K562 (cell line): Measurements from ENCODE around the gene ARF1. TPM values are rescaled to one million over a fixed set of nuclear protein-coding genes. Genes with fewer than 3 reads are reported as not detected.

Experiments
- ATAC-seq: fragments of 200-7000 bp; cut with Tn5 transposase; 3 replicates; pipeline ENCODE4 v1.9.1; 2020; ENCODE audit warnings: moderate library complexity
- BruUV-seq: library from RNA; stranded (reverse); fragments of 400-500 nt; replicated peaks from 2 replicates; lab custom pipeline; 2021; lab: Mats Ljungman, UMichigan
- CTCF ChIA-PET: fragments of 300-600 bp; formaldehyde crosslinking; extraction: SDS; loops from one replicate; lab custom pipeline; 2021; ENCODE audit warnings: low intra/inter-chr PET ratio; lab: Yijun Ruan, JAX
- POLR2A ChIA-PET: fragments of 300-600, 350-650 bp; sonication (Branson Sonifier 250); formaldehyde crosslinking; extraction: SDS; loops from one replicate; lab custom pipeline; 2021; ENCODE audit warnings: antibody characterized with exemption, inconsistent platforms; lab: Yijun Ruan, JAX
- DNase-seq, 4 experiments: peaks; one replicate each; pipeline versions ENCODE4 v3.0.0 to v3.0.0-alpha.2; 2011 to 2018; ENCODE audit warnings: low spot score in 3 of 4, mixed read lengths in 3 of 4; ENCODE audit errors: extremely low read depth in 1 of 4
- FAIRE-seq: peaks from 2 replicates; lab custom pipeline; 2011; peaks lifted over from hg19 to GRCh38; lab: Jason Lieb, UNC
- H2AFZ ChIP-seq: 2 replicates; pipeline ENCODE4 v1.6.0; 2011; ENCODE audit warnings: low read depth, low read length, control low read depth, inconsistent platforms
- H3K27ac ChIP-seq: fragments of 200-600 bp; 3 replicates; pipeline ENCODE4 v1.8.0; 2011; ENCODE audit warnings: low read depth, mild to moderate bottlenecking, control low read depth, inconsistent platforms, low read length, moderate library complexity, mixed read lengths; ENCODE audit errors: extremely low read depth
- H3K27me3 ChIP-seq, 2 experiments: fragments of 300-600 bp in 1 of 2; 2 replicates in 1 of 2; 3 replicates in 1 of 2; pipeline versions ENCODE4 v1.6.0 to v1.8.0; 2011; ENCODE audit warnings: inconsistent platforms in 2 of 2, low read length in 2 of 2, mild to moderate bottlenecking in 1 of 2, mixed read lengths in 1 of 2, moderate library complexity in 1 of 2; ENCODE audit not compliant: control insufficient read depth in 2 of 2, insufficient read depth in 2 of 2
- H3K36me3 ChIP-seq: fragments of 300-600 bp; 3 replicates; pipeline ENCODE4 v1.8.0; 2011; ENCODE audit warnings: mild to moderate bottlenecking, low read length, inconsistent platforms; ENCODE audit not compliant: control insufficient read depth, insufficient read depth
- H3K4me1 ChIP-seq, 2 experiments: fragments of 200-600 bp in 1 of 2; replicated peaks in 1 of 2; 2 replicates in 1 of 2; 3 replicates in 1 of 2; pipeline versions ENCODE4 v1.5.1 to v1.8.0; 2011; ENCODE audit warnings: inconsistent platforms in 2 of 2, low read length in 2 of 2, mild to moderate bottlenecking in 1 of 2, mixed read lengths in 1 of 2, moderate library complexity in 1 of 2; ENCODE audit not compliant: control insufficient read depth in 2 of 2, insufficient read depth in 2 of 2
- H3K4me2 ChIP-seq: 2 replicates; pipeline ENCODE4 v1.6.1; 2011; ENCODE audit warnings: low read length, control low read depth, inconsistent platforms, mixed read lengths; ENCODE audit not compliant: insufficient read depth
- H3K4me3 ChIP-seq: fragments of 200-600 bp; sonication (generic), shearing (Covaris generic); 2 replicates; pipeline ENCODE4 v1.5.1; 2016; ENCODE audit warnings: control low read depth, inconsistent platforms
- H3K79me2 ChIP-seq: fragments of 200-600 bp; 3 replicates; pipeline ENCODE4 v1.8.0; 2011; ENCODE audit warnings: low read length, inconsistent platforms; ENCODE audit not compliant: control insufficient read depth, insufficient read depth
- H3K9ac ChIP-seq, 2 experiments: 2 replicates each; pipeline versions ENCODE4 v1.6.0 to v1.6.1; 2011; ENCODE audit warnings: low read depth in 2 of 2, low read length in 2 of 2, control low read depth in 1 of 2, inconsistent platforms in 1 of 2, mild to moderate bottlenecking in 1 of 2, mixed read lengths in 1 of 2; ENCODE audit not compliant: insufficient read depth in 1 of 2
- H3K9me1 ChIP-seq: one replicate; pipeline ENCODE4 v1.6.0; 2011; ENCODE audit warnings: inconsistent platforms, mild to moderate bottlenecking, low read length, moderate library complexity; ENCODE audit not compliant: control insufficient read depth, insufficient read depth
- H3K9me3 ChIP-seq: replicated peaks from 2 replicates; pipeline ENCODE4 v1.5.1; 2011; ENCODE audit warnings: low read depth, low read length, inconsistent platforms; ENCODE audit not compliant: control insufficient read depth, insufficient read depth
- H4K20me1 ChIP-seq: replicated peaks from 2 replicates; pipeline ENCODE4 v1.6.1; 2011; ENCODE audit warnings: low read length, inconsistent platforms, mixed read lengths; ENCODE audit not compliant: control insufficient read depth, insufficient read depth
- BACH1 ChIP-seq: fragments of 200-800 bp; sonication (Bioruptor generic); IDR thresholded peaks from 2 replicates; pipeline ENCODE4 v1.6.1; 2016; ENCODE audit warnings: missing genetic modification characterization, missing compliant biosample characterization
- CBX3 ChIP-seq, 2 experiments: IDR thresholded peaks; 1 replicate in 1 of 2; 2 replicates in 1 of 2; pipeline ENCODE4 v1.6.1; 2012; ENCODE audit warnings: inconsistent platforms in 2 of 2, low read length in 2 of 2, borderline replicate concordance in 1 of 2, control low read depth in 1 of 2
- DNMT1 ChIP-seq: fragments of 450-650 bp; IDR thresholded peaks from 2 replicates; pipeline ENCODE4 v1.6.1; 2016; ENCODE audit warnings: antibody characterized with exemption, mild to moderate bottlenecking
- KHSRP ChIP-seq: fragments of 450-650 bp; IDR thresholded peaks from 2 replicates; pipeline ENCODE4 v1.6.1; 2017
- KLF6 ChIP-seq: fragments of 250-450 bp; sonication (Bioruptor Pico); IDR thresholded peaks from 2 replicates; pipeline ENCODE4 v1.4.0; 2020; ENCODE audit warnings: mild to moderate bottlenecking, moderate library complexity, borderline replicate concordance
- NFE2L1 ChIP-seq: fragments of 450-650 bp; IDR thresholded peaks from 2 replicates; pipeline ENCODE4 v1.6.1; 2016; ENCODE audit warnings: missing genetic modification characterization, low read depth, mild to moderate bottlenecking, missing compliant biosample characterization, moderate library complexity, borderline replicate concordance
- TEAD1 ChIP-seq, 2 experiments: fragments of 450-650 bp in 1 of 2; sonication (generic) in 1 of 2; formaldehyde crosslinking; IDR thresholded peaks; 2 replicates each; pipeline versions ENCODE4 v1.4.0 to v1.8.0; 2020 to 2022; ENCODE audit warnings: mild to moderate bottlenecking in 2 of 2, missing genetic modification reagents in 1 of 2
- ZBTB17 ChIP-seq: fragments of 450-650 bp; formaldehyde crosslinking; IDR thresholded peaks from 2 replicates; pipeline ENCODE4 v1.4.0; 2020; ENCODE audit warnings: mild to moderate bottlenecking
- ZNF239 ChIP-seq: fragments of 250-450 bp; sonication (Bioruptor Pico); IDR thresholded peaks from 2 replicates; pipeline ENCODE4 v1.4.0; 2020; ENCODE audit warnings: mild to moderate bottlenecking
- ZNF644 ChIP-seq: fragments of 200-800 bp; sonication (Bioruptor generic); IDR thresholded peaks from 2 replicates; pipeline ENCODE4 v1.6.1; 2016; ENCODE audit warnings: low read depth, missing genetic modification characterization, missing compliant biosample characterization
- ZNF668 ChIP-seq: fragments of 250-450 bp; sonication (Bioruptor Pico); IDR thresholded peaks from 2 replicates; pipeline ENCODE4 v1.8.0; 2022; ENCODE audit warnings: mild to moderate bottlenecking, inconsistent platforms
- WGBS: fragments of 100-300 bp; shearing (Covaris generic); methylation state at CpG from one replicate; pipeline ENCODE4 v1.1.6; 2016; ENCODE audit warnings: low coverage, mixed read lengths; ENCODE audit not compliant: insufficient coverage; ENCODE audit errors: missing lambda C conversion rate; 5-methylcytosine and 5-hydroxymethylcytosine counted together
- in situ Hi-C: fragments of 300-500 bp; cut with MboI; formaldehyde crosslinking; loops from 4 replicates; pipeline ENCODE4 v1.15.0; 2018; ENCODE audit warnings: inconsistent platforms, mixed read lengths
- intact Hi-C: fragments of 100-400 bp; cut with micrococcal nuclease; formaldehyde crosslinking; loops from 2 replicates; pipeline ENCODE4 v1.14.2; 2022
- polyA plus RNA-seq, 8 experiments: library from polyadenylated mRNA; depleted of rRNA in 4 of 8; stranded (reverse) in 5 of 8; unstranded in 3 of 8; fragments of >200 nt; fragmentation: Nextera tagmentation in 2 of 8; fragmentation: Illumina TruSeq in 1 of 8; extraction: Ambion mirVana in 2 of 8; extraction: Trizol in 1 of 8; gene quantifications; 2 replicates each; pipeline versions ENCODE4 v1.2.1 to v1.2.3, GENCODE V29; 2011 to 2014; ENCODE audit warnings: inconsistent platforms in 1 of 8, missing spikeins in 1 of 8
- total RNA-seq, 7 experiments: library from RNA; depleted of rRNA in 6 of 7; stranded (reverse); fragments of >200 nt in 6 of 7; fragmentation: Illumina TruSeq in 2 of 7; extraction: Trizol in 2 of 7; gene quantifications; 2 replicates each; pipeline versions ENCODE4 v1.2.1 to v1.2.3, GENCODE V29; 2011 to 2021; ENCODE audit warnings: low replicate concordance in 1 of 7
- TF ChIP-seq, protein P1 (sequence below): fragments of 450-650 bp; conservative IDR thresholded peaks from 2 replicates; pipeline ENCODE4 v1.6.1; 2016; ENCODE audit warnings: missing genetic modification characterization, low read depth, mild to moderate bottlenecking, missing compliant biosample characterization, moderate library complexity
- TF ChIP-seq, protein P2 (sequence below): fragments of 450-650 bp; IDR thresholded peaks from 2 replicates; pipeline ENCODE4 v1.6.1; 2016; ENCODE audit warnings: missing biosample characterization, missing genetic modification characterization
- TF ChIP-seq, protein P3 (sequence below), 2 experiments: fragments of 200-800 bp in 1 of 2; sonication (Bioruptor generic) in 1 of 2; sonication (generic) in 1 of 2; formaldehyde crosslinking in 1 of 2; IDR thresholded peaks in 1 of 2; conservative IDR thresholded peaks in 1 of 2; 2 replicates each; pipeline versions ENCODE4 v1.5.0 to v1.6.1; 2016 to 2020; ENCODE audit warnings: missing compliant biosample characterization in 1 of 2, missing genetic modification characterization in 1 of 2, missing genetic modification reagents in 1 of 2
- TF ChIP-seq, protein P4 (sequence below), 3 experiments: fragments of 200-800 bp in 1 of 3; sonication (Bioruptor generic) in 1 of 3; sonication (generic) in 1 of 3; formaldehyde crosslinking in 1 of 3; IDR thresholded peaks; 2 replicates each; pipeline versions ENCODE4 v1.6.1 to v1.8.0; 2016 to 2022; ENCODE audit warnings: mild to moderate bottlenecking in 2 of 3, missing compliant biosample characterization in 2 of 3, missing genetic modification characterization in 2 of 3, missing genetic modification reagents in 1 of 3

Gene ARF1
- total and polyA plus RNA-seq, 9 of the 15 experiments (the other 6 are each of a cell fraction or from before 2014, with no cell fraction given): 69.8 to 593 (median 325) TPM

DNA sequence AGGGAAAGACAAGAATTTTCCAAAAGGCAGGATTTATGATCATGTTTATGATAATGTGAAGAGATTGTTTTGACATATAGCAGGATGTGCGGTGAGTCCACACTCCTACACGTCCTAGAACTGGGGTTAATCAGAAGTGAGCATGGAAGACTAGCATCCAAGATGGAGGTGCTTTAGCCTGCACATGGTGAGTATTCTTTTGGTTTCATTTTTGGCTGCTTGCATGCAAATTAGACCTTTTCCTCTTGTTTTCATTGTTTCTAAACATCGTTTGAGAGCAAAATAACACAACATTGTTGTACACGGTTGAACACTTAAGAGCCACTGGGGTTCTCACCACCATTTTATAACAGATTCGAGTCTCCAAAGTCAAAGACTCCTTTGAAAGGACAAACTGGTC, 42.7 kb downstream of the ARF1 start:
- H3K9me3 ChIP-seq: no peaks in the 10 kb centered on the region
- DNase-seq (no peak), ATAC-seq (no peak), FAIRE-seq (no peak)
- no peak overlapping the region for H3K4me2 ChIP-seq
- in situ Hi-C loops (no loop called here), intact Hi-C loops (no loop called here)
- no peaks in the 10 kb centered on the region for H3K79me2 ChIP-seq
- no peaks in the 10 kb centered on the region for H3K9me1 ChIP-seq
- ChIA-PET CTCF (no interaction called here), POLR2A (interaction anchor here (1.0 to 1.1 kb wide), 2 partner anchors 12 to 14 kb away, joined by 3 read pairs; no protein-coding TSS in a partner anchor)
- H3K27me3 ChIP-seq: no peaks in the 10 kb centered on the region
- H3K4me1 ChIP-seq: peaks cover 0 to 3% of the 10 kb centered on the region in 2 experiments; a peak in 2 of 5 replicates
- no TSS peak for BruUV-seq
- H3K27ac ChIP-seq: no peak overlapping the region
- no peaks in the 10 kb centered on the region for H4K20me1 ChIP-seq
- H2AFZ ChIP-seq: peak overlapping the region; percentile 34
- no peak overlapping the region for H3K9ac ChIP-seq
- H3K36me3 ChIP-seq: no peaks in the 10 kb centered on the region
- no peak overlapping the region for H3K4me3 ChIP-seq
- 18% methylated on average over 5 of the region's 5 CpGs for WGBS
- TF ChIP-seq ZNF644 (tag): peak; percentile 81; the same call in 1 of the 2 replicates
- TF ChIP-seq CBX3 (IDR thresholded peaks at IDR 0.05; ENCODE audit: borderline replicate concordance in 1 of 2, low read length in 2 of 2): no peak
- peak; percentile 68; the same call in 1 of the 2 replicates for TF ChIP-seq KLF6
- 0 out of 2 replicates have a peak, but pooled peaks have one; percentile 67 for TF ChIP-seq ZBTB17 (CRISPR knock-in tag)
- TF ChIP-seq, protein P1, sequence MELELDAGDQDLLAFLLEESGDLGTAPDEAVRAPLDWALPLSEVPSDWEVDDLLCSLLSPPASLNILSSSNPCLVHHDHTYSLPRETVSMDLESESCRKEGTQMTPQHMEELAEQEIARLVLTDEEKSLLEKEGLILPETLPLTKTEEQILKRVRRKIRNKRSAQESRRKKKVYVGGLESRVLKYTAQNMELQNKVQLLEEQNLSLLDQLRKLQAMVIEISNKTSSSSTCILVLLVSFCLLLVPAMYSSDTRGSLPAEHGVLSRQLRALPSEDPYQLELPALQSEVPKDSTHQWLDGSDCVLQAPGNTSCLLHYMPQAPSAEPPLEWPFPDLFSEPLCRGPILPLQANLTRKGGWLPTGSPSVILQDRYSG: peak; percentile 91
- TF ChIP-seq, protein P2, sequence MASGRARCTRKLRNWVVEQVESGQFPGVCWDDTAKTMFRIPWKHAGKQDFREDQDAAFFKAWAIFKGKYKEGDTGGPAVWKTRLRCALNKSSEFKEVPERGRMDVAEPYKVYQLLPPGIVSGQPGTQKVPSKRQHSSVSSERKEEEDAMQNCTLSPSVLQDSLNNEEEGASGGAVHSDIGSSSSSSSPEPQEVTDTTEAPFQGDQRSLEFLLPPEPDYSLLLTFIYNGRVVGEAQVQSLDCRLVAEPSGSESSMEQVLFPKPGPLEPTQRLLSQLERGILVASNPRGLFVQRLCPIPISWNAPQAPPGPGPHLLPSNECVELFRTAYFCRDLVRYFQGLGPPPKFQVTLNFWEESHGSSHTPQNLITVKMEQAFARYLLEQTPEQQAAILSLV (tag): peak; percentile 76
- TF ChIP-seq NFE2L1 (tag): peak; percentile 48; the same call in 1 of the 2 replicates
- peak; percentile 59; the same call in 1 of the 2 replicates for TF ChIP-seq ZNF239 (CRISPR knock-in tag)
- peak in 1 of 2 experiments; percentile 45; a peak in 1 of 4 replicates for TF ChIP-seq TEAD1 (CRISPR knock-in tag; IDR thresholded peaks at IDR 0.05)
- TF ChIP-seq KHSRP: no peak
- TF ChIP-seq, protein P3, sequence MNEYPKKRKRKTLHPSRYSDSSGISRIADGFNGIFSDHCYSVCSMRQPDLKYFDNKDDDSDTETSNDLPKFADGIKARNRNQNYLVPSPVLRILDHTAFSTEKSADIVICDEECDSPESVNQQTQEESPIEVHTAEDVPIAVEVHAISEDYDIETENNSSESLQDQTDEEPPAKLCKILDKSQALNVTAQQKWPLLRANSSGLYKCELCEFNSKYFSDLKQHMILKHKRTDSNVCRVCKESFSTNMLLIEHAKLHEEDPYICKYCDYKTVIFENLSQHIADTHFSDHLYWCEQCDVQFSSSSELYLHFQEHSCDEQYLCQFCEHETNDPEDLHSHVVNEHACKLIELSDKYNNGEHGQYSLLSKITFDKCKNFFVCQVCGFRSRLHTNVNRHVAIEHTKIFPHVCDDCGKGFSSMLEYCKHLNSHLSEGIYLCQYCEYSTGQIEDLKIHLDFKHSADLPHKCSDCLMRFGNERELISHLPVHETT (CRISPR knock-in tag; conservative IDR thresholded peaks at IDR 0.05 in 1 of 2, IDR thresholded peaks at IDR 0.05 in 1 of 2): peak in 1 of 2 experiments; percentile 86; a peak in 2 of 4 replicates
- no peak for TF ChIP-seq DNMT1
- peak; percentile 75 for TF ChIP-seq BACH1 (tag)
- 0 out of 2 replicates have a peak, but pooled peaks have one; percentile 61 for TF ChIP-seq ZNF668 (CRISPR knock-in tag)
- TF ChIP-seq, protein P4, sequence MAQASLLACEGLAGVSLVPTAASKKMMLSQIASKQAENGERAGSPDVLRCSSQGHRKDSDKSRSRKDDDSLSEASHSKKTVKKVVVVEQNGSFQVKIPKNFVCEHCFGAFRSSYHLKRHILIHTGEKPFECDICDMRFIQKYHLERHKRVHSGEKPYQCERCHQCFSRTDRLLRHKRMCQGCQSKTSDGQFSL (CRISPR knock-in tag; IDR thresholded peaks at IDR 0.05): no peak
- TF ChIP-seq, protein P4 (tag; IDR thresholded peaks at IDR 0.05): peak in 1 of 2 experiments; percentile 79; a peak in 2 of 4 replicates
